NCI-H748 treated with DMSO at 0.1 percent for 48 hours (cell line): ENCODE results near the gene GMPR2.
"Not testable (repeated sequence)": the region's sequence is repeated elsewhere in the genome, so short reads cannot be mapped to it uniquely, and the experiment has no call there.

ENCODE experiments used
- DNase-seq: peaks from one replicate; lab custom pipeline; 2025; lab: John Stamatoyannopoulos, UW

GMPR2 gene

DNA sequence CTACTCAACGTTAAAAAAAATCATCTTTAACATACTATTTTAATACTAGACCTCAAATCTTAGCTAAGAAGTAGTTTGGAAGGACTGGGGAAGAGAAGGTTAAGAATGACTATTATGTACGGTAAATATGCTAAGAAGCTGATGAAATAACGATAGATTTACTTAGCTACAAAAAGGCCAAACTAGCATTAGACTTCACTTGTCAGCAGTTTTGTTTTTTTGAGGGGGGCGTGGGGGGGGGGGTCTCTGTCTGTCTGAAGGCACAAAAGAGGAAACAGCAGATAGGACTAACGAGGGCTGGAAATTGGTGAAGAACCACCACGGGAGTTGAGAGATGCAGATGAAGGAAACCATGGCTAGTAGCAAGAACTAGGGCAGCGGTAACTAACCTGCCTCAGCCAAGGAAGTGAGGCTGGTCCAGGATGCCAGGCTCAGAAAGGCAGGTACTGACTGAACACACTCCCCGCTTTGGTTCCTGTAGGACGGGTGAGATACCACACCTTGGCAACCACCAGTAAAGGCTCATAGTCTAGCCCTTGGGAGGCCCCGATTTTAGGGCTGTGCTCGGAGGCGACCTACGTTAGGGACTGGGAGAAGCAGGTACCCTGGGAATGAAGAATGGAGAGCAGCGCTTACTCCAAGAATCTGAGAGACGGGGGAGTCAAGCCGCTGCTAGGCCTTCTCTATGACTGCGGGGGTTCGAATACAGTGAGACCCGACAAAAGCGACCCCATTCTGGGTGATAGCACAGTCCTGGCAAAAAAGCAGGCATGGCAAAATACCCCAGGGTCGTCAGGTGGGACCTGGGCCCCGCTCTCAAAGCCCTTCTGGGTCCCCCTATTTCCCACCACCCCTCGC lies 1.2 kb upstream of the GMPR2 start:
- no peak for DNase-seq

DNA sequence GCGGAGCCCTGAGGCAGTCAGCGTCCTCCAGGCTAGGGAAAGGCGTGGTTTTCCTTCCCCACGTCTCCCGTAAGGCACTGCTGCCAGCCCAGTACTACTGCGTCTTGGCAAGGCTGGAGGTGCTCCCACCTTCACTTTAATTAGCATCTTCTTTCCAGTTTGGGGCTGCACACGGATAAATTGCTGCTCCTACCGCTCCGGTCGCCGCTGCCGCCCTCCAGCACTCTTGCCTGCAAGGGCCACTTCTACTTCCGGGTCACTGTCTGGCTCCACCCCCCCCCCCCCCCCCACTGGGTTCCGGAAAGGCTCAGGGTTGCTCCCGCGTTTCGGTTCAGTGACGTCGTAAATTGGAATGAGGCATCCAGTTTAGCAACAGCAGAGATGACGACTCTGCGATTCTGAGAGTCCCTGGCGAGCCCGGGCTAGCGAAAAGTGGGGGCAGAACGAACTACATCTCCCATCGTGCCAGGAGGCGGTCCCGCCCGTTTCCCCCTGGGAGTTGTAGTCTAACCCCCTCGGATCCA lies 546 bp upstream of the GMPR2 start, which contains the start of gene NEDD8:
NEDD8 (minus strand) TSS at position 247 of the 524 bp plus-strand sequence; CDS start at position 147, 100 bp downstream.
- peak; percentile 86 for DNase-seq

DNA sequence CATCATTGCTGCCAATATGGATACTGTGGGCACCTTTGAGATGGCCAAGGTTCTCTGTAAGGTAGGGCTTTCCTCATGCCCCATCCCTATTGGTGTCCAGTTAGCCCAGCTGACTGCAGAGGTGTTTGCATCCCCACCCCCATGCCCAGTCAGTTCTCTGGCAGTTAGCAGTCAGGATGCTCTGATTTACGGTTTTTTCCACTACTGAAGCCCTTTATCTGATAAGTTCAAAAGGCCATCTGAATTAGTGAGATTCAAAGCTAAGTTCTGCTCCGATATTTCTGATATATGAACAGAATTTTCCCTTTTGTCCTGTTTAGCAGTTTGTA lies 773 bp downstream of the GMPR2 start:
- no peak for DNase-seq

DNA sequence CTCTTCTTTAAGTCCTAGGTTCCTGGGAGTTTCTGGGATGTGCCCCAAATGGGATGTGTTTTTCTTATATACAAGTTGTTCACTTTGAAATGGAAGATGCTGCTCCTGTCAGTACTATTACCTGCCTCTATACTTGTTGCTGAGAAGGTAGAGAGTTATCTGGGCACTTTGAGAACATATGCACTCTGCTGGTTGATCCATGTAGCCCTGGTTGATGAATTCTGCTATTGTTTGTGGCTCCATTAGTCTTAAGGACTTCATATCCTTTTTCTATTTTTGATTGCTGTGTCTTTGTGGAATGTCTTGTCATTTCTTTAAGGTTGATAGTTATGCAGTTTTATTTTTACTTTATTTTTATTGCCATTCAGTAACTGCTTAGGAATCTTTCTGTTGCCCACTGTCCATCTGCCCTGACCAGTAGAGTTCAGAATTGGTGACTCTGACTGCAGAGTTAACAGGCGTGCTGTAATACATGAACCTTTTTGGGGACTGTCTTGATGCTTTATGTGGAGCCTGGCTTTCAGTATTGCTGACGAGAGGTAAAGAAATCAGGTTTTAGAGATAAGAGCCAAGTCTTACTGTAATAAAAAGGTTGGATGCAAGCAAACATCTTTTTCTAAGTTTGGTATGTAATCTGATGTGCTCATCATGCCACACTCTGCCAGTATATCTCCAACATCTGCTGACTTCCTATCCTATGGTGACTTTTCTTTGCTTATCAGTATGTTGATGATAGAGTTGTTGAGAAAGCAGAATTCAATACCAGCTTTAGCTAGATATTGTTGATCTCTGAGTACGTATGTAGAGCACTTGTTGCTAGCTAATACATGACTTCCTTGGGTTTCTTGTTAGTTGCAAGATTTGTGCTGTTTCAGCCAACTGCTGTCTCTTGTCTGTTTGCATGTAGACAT lies 1.6 kb downstream of the GMPR2 start:
- DNase-seq: no peak

DNA sequence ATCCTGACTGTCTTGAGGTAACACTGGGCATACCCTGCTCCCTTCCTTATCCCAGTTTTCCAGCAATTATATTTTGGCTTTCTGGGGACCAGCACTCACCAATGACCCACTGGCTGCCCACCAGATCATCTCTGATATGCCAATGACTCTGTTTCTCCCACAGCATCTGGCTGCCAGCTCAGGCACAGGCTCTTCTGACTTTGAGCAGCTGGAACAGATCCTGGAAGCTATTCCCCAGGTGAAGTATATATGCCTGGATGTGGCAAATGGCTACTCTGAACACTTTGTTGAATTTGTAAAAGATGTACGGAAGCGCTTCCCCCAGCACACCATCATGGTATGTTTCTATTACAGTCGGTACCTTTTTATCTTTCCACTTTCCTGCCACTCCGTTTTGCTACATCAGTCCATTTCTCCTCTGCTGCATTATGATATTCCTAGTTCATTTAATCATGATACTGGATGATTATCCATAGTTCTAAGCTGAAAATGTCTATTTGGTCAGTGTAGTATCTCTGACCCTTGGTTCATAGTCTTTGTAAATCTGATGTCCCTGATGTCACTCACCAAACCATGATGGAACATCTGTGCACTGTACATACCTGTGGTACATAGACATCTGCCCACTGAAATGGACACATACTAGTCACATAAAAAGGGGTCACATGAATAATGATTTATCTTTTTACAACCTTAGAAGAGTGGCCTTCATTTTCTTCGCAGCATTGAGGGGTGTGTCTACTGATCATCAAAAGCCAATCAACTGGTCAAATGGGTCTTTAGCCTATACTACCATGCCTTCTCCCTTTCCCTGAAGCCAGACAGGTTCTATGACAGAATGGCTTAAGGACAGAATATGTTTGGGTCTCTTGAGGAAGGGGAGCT lies 3.3 kb downstream of the GMPR2 start:
- no peak for DNase-seq

- no peak for DNase-seq
Measured at GRCh38 chr14:24236689-24237462, 4.1 kb downstream of the GMPR2 start.

GRCh38 chr14:24237463-24237955 lies 4.8 kb downstream of the GMPR2 start:
- no peak for DNase-seq

DNA sequence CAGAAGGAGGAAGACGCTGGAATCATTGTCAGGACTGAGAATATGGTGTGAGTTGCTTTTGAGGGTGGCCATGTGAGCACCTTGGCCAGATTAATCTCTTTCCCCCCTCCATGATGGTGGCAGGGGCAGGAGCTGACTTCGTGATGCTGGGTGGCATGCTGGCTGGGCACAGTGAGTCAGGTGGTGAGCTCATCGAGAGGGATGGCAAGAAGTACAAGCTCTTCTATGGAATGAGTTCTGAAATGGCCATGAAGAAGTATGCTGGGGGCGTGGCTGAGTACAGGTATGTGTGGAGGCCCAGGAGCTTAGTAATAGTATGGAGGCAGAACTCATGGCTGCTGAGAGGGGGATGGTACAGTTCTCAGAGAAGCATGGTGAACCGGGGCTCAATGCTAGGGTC lies 5.4 kb downstream of the GMPR2 start:
- DNase-seq: no peak

- no peak for DNase-seq
Measured at GRCh38 chr14:24238527-24239037, 5.9 kb downstream of the GMPR2 start.

- no peak for DNase-seq
Measured at GRCh38 chr14:24240110-24240918, 7.6 kb downstream of the GMPR2 start.

- DNase-seq: peak; percentile 97
Measured at GRCh38 chr14:24241829-24242443, 9.2 kb downstream of the GMPR2 start.

GRCh38 chr14:24243336-24243836 lies 10.7 kb downstream of the GMPR2 start:
- DNase-seq: no peak

DNA sequence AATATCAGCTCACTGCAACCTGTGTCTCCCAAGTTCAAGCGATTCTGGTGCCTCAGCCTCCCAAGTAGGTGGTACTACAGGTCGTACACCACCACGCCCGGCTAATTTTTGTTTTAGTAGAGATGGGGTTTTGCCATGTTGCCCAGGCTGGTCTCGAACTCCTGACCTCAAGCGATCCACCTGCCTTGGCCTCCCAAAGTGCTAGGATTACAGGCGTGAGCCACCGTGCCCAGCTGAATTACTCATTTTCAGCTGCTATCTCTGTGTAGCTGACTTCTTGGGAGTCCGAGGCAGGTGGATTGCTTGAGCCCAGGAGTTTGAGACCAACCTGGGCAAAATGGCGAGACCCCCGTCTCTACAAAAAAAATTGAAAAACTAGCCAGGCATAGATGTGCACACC lies 12.6 kb downstream of the GMPR2 start:
- DNase-seq: not testable (repeated sequence)

- no peak for DNase-seq
Measured at GRCh38 chr14:24246765-24247212, 14.1 kb downstream of the GMPR2 start.

- no peak for DNase-seq
Measured at GRCh38 chr14:24247422-24247821, 14.7 kb downstream of the GMPR2 start.

DNA sequence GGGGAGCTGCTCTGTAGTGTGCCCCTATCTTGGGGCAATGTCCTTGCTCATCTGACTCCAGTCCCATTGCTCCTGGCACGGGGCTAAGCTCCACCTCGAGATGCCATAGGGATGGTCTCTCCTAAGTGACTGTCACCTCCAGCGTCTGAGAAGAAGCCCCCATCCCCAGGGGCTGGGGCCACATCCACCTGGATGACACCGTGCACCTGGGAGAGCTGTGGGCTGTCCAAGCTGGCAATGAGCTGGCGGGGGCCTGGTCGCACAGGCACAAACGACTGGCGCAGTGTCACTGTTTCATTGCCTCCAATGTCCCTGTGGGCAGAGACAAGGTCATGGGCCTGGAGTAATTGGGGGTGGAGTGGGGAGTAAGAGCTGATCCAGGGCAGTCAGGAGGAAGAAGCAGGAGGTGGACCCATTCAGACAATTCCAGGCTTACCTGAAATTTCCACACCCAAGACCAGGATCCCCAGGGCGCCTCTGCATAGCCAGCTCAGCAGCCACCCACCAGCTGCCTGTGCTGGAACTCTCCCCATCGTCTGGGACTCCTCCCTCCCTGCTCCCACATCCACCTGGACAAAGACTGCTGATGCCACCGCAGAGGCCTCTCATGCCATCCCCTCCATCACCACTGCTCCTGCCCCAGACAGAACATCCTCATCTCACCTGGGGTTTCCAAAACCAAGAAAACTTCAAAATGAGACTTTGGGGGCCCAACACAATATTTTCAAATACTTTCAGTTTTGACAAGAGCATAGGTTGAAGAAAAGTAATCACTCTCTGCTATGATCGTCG lies 16.7 kb downstream of the GMPR2 start:
- DNase-seq: no peak

DNA sequence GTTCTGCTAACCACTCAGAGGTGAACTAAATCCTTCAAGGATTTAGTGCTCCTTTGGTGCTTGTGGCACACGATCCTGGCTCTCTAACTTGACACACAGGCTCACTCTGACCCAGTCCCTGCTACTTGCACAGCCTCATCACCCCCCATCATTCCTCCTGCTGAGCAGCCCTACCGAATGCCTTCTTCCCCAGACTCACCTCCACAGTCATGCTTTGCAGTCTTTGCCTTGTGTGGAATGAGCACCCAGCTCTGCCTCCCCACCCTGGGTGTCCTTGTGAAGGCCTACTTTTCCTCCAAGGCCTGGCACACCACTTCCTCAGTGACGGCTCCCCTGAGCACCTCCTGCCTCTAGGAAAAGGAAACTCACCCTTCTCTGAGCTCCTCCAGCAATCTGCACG lies 17.6 kb downstream of the GMPR2 start:
- DNase-seq: no peak

GRCh38 chr14:24251880-24252288 lies 19.2 kb downstream of the GMPR2 start:
- no peak for DNase-seq
